ENCODE measurements around the gene ABLIM1.

The ABLIM1 gene

GRCh38 chr10:114604357-114605130, 53.5 kb downstream of the ABLIM1 start:
- Histone ChIP-seq H3K27ac (ENCODE audit: low read depth, low read length) (no peak overlapping the region), H3K9me3 (ENCODE audit: insufficient read depth, low read depth, low read length) (no peaks in the 10 kb centered on the region), H3K4me3 (ENCODE audit: low read length) (no peak overlapping the region), H3K9ac (ENCODE audit: low read depth, low read length) (no peak overlapping the region), H3K27me3 (ENCODE audit: insufficient read depth, low read length) (no peaks in the 10 kb centered on the region), H3K36me3 (ENCODE audit: insufficient read depth, low read length) (no peaks in the 10 kb centered on the region; the same call in 1 of the 2 replicates), H3K4me1 (ENCODE audit: insufficient read depth, low read length) (no peaks in the 10 kb centered on the region)
- 87% methylated on average over 5 of the region's 5 CpGs for WGBS

- WGBS, result 87% methylated on average over 2 of the region's 2 CpGs
- H3K27me3 ChIP-seq (ENCODE audit: insufficient read depth, low read length), result no peaks in the 10 kb centered on the region
These were observed 54.1 kb downstream of the ABLIM1 start for GRCh38 chr10:114603948-114604347.

GRCh38 chr10:114603303-114603702, 54.8 kb downstream of the ABLIM1 start:
- WGBS, result 89% methylated on average over 1 of the region's 1 CpG

More at GRCh38 chr10:114603948-114604347, 54.1 kb downstream of the ABLIM1 start:
- Histone ChIP-seq H3K4me1 (ENCODE audit: insufficient read depth, low read length) (no peaks in the 10 kb centered on the region), H3K36me3 (ENCODE audit: insufficient read depth, low read length) (no peaks in the 10 kb centered on the region; the same call in 1 of the 2 replicates), H3K9me3 (ENCODE audit: insufficient read depth, low read depth, low read length) (no peaks in the 10 kb centered on the region), H3K27ac (ENCODE audit: low read depth, low read length) (no peak overlapping the region), H3K9ac (ENCODE audit: low read depth, low read length) (no peak overlapping the region), H3K4me3 (ENCODE audit: low read length) (no peak overlapping the region)

GRCh38 chr10:114600057-114600456, 58.0 kb downstream of the ABLIM1 start:
- H3K36me3 ChIP-seq (ENCODE audit: insufficient read depth, low read length), result no peaks in the 10 kb centered on the region; the same call in 1 of the 2 replicates
- no peaks in the 10 kb centered on the region for H3K9me3 ChIP-seq (ENCODE audit: insufficient read depth, low read depth, low read length)
- H3K27ac ChIP-seq (ENCODE audit: low read depth, low read length), result no peak overlapping the region
- no peaks in the 10 kb centered on the region for H3K4me1 ChIP-seq (ENCODE audit: insufficient read depth, low read length)
- WGBS, result 97% methylated on average over 3 of the region's 3 CpGs
- no peaks in the 10 kb centered on the region for H3K27me3 ChIP-seq (ENCODE audit: insufficient read depth, low read length)
- H3K9ac ChIP-seq (ENCODE audit: low read depth, low read length), result no peak overlapping the region
- no peak overlapping the region for H3K4me3 ChIP-seq (ENCODE audit: low read length)

More at GRCh38 chr10:114603303-114603702, 54.8 kb downstream of the ABLIM1 start:
- Histone ChIP-seq H3K9me3 (ENCODE audit: insufficient read depth, low read depth, low read length) (no peaks in the 10 kb centered on the region), H3K36me3 (ENCODE audit: insufficient read depth, low read length) (no peaks in the 10 kb centered on the region; the same call in 1 of the 2 replicates), H3K9ac (ENCODE audit: low read depth, low read length) (no peak overlapping the region), H3K4me1 (ENCODE audit: insufficient read depth, low read length) (no peaks in the 10 kb centered on the region), H3K27ac (ENCODE audit: low read depth, low read length) (no peak overlapping the region), H3K27me3 (ENCODE audit: insufficient read depth, low read length) (no peaks in the 10 kb centered on the region), H3K4me3 (ENCODE audit: low read length) (no peak overlapping the region)

GRCh38 chr10:114596793-114597192, 61.3 kb downstream of the ABLIM1 start:
- no peaks in the 10 kb centered on the region for H3K4me1 ChIP-seq (ENCODE audit: insufficient read depth, low read length)
- no peak overlapping the region for H3K9ac ChIP-seq (ENCODE audit: low read depth, low read length)
- WGBS, result 92% methylated on average over 5 of the region's 5 CpGs
- H3K9me3 ChIP-seq (ENCODE audit: insufficient read depth, low read depth, low read length), result no peaks in the 10 kb centered on the region
- H3K27me3 ChIP-seq (ENCODE audit: insufficient read depth, low read length), result no peaks in the 10 kb centered on the region
- H3K4me3 ChIP-seq (ENCODE audit: low read length), result no peak overlapping the region
- H3K36me3 ChIP-seq (ENCODE audit: insufficient read depth, low read length), result no peaks in the 10 kb centered on the region; the same call in 1 of the 2 replicates
- H3K27ac ChIP-seq (ENCODE audit: low read depth, low read length), result no peak overlapping the region

GRCh38 chr10:114593816-114594468, 64.1 kb downstream of the ABLIM1 start:
- H3K9ac ChIP-seq (ENCODE audit: low read depth, low read length), result no peak overlapping the region
- no peaks in the 10 kb centered on the region for H3K27me3 ChIP-seq (ENCODE audit: insufficient read depth, low read length)
- 100% methylated on average over 1 of the region's 1 CpG for WGBS
- no peak overlapping the region for H3K4me3 ChIP-seq (ENCODE audit: low read length)
- no peaks in the 10 kb centered on the region for H3K9me3 ChIP-seq (ENCODE audit: insufficient read depth, low read depth, low read length)
- H3K36me3 ChIP-seq (ENCODE audit: insufficient read depth, low read length), result no peaks in the 10 kb centered on the region
- H3K27ac ChIP-seq (ENCODE audit: low read depth, low read length), result no peak overlapping the region
- H3K4me1 ChIP-seq (ENCODE audit: insufficient read depth, low read length), result no peaks in the 10 kb centered on the region

GRCh38 chr10:114593240-114593792, 64.8 kb downstream of the ABLIM1 start:
- Histone ChIP-seq H3K27ac (ENCODE audit: low read depth, low read length) (no peak overlapping the region), H3K4me1 (ENCODE audit: insufficient read depth, low read length) (no peaks in the 10 kb centered on the region), H3K9me3 (ENCODE audit: insufficient read depth, low read depth, low read length) (no peaks in the 10 kb centered on the region), H3K4me3 (ENCODE audit: low read length) (no peak overlapping the region), H3K36me3 (ENCODE audit: insufficient read depth, low read length) (no peaks in the 10 kb centered on the region), H3K9ac (ENCODE audit: low read depth, low read length) (no peak overlapping the region), H3K27me3 (ENCODE audit: insufficient read depth, low read length) (no peaks in the 10 kb centered on the region)

- Histone ChIP-seq H3K4me3 (ENCODE audit: low read length) (no peak overlapping the region), H3K4me1 (ENCODE audit: insufficient read depth, low read length) (no peaks in the 10 kb centered on the region), H3K9me3 (ENCODE audit: insufficient read depth, low read depth, low read length) (no peaks in the 10 kb centered on the region), H3K27ac (ENCODE audit: low read depth, low read length) (no peak overlapping the region), H3K9ac (ENCODE audit: low read depth, low read length) (no peak overlapping the region), H3K36me3 (ENCODE audit: insufficient read depth, low read length) (no peaks in the 10 kb centered on the region), H3K27me3 (ENCODE audit: insufficient read depth, low read length) (no peaks in the 10 kb centered on the region)
These were observed 67.1 kb downstream of the ABLIM1 start for GRCh38 chr10:114590993-114591392.

- Histone ChIP-seq H3K9ac (ENCODE audit: low read depth, low read length) (no peak overlapping the region), H3K27ac (ENCODE audit: low read depth, low read length) (no peak overlapping the region), H3K36me3 (ENCODE audit: insufficient read depth, low read length) (no peaks in the 10 kb centered on the region), H3K4me1 (ENCODE audit: insufficient read depth, low read length) (peaks cover 5% of the 10 kb centered on the region; the same call in 1 of the 2 replicates), H3K9me3 (ENCODE audit: insufficient read depth, low read depth, low read length) (no peaks in the 10 kb centered on the region), H3K27me3 (ENCODE audit: insufficient read depth, low read length) (no peaks in the 10 kb centered on the region), H3K4me3 (ENCODE audit: low read length) (no peak overlapping the region)
- WGBS, result 84% methylated on average over 2 of the region's 2 CpGs
These were observed 73.7 kb downstream of the ABLIM1 start for GRCh38 chr10:114584419-114584818.

GRCh38 chr10:114581071-114581470, 77.0 kb downstream of the ABLIM1 start:
- 89% methylated on average over 1 of the region's 1 CpG for WGBS
- Histone ChIP-seq H3K9me3 (ENCODE audit: insufficient read depth, low read depth, low read length) (no peaks in the 10 kb centered on the region), H3K36me3 (ENCODE audit: insufficient read depth, low read length) (no peaks in the 10 kb centered on the region), H3K9ac (ENCODE audit: low read depth, low read length) (no peak overlapping the region), H3K27me3 (ENCODE audit: insufficient read depth, low read length) (no peaks in the 10 kb centered on the region), H3K4me1 (ENCODE audit: insufficient read depth, low read length) (peaks cover 5% of the 10 kb centered on the region; the same call in 1 of the 2 replicates), H3K4me3 (ENCODE audit: low read length) (no peak overlapping the region), H3K27ac (ENCODE audit: low read depth, low read length) (no peak overlapping the region)

GRCh38 chr10:114577133-114577532, 80.9 kb downstream of the ABLIM1 start:
- Histone ChIP-seq H3K36me3 (ENCODE audit: insufficient read depth, low read length) (no peaks in the 10 kb centered on the region), H3K9ac (ENCODE audit: low read depth, low read length) (no peak overlapping the region), H3K9me3 (ENCODE audit: insufficient read depth, low read depth, low read length) (no peaks in the 10 kb centered on the region), H3K27ac (ENCODE audit: low read depth, low read length) (no peak overlapping the region), H3K4me3 (ENCODE audit: low read length) (no peak overlapping the region), H3K4me1 (ENCODE audit: insufficient read depth, low read length) (no peaks in the 10 kb centered on the region), H3K27me3 (ENCODE audit: insufficient read depth, low read length) (no peaks in the 10 kb centered on the region)
- 80% methylated on average over 1 of the region's 1 CpG for WGBS
